ENCODE results near the gene APPBP2. TPM values are rescaled to one million over a fixed set of nuclear protein-coding genes. Genes with fewer than 3 reads are reported as not detected.

Gene APPBP2
- polyA plus RNA-seq, 2 of the 4 experiments (the other 2 are of a cell fraction), result 31.6 to 32.1 TPM

DNA sequence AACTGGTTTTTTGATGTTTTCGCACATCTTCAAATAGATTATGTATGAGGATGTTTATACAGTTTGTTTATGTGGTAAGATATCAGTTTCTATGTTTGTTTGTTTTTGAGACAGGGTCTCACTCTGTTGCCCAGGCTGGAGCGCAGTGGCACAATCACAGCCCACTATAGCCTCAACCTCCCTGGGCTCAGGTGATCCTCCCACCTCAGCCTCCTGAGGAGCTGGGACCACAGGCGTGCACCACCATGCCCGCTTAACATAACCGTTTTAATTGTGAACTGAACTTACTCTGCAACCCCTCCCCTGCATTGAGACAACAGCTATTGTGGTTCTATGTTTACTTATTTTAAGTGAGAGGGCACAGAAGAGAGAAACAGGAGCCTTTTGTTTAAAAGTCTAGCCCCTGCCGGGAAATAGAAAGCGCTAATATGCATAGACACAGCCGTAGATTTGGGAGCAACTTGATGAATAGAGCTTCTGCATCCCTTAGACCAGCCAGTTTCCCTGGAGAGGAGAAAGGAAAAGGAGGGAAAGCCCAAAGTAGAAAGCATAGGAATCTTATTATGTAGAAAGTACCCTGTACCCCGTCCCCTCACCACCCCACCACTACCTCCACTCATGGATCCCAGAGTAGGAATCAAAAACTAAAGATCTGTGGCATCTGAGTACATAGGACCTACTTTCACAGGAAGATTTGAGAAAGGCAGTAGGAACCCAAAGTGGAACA, 19.6 kb upstream of the APPBP2 start:
- ATAC-seq (peak in 1 of 2 experiments; percentile 54; a peak in 1 of 6 replicates), DNase-seq (ENCODE audit: low read depth in 1 of 2, low spot score in 1 of 2) (no peak), FAIRE-seq (no peak)
- WGBS (ENCODE audit: missing lambda C conversion rate), result 86% methylated on average over 9 of the region's 9 CpGs
- Histone ChIP-seq H3K9me3 (no peaks in the 10 kb centered on the region), H3K4me3 (no peak overlapping the region), H3K4me1 (no peaks in the 10 kb centered on the region), H3K27ac (no peak overlapping the region), H3K4me2 (no peak overlapping the region)
- ChIA-PET CTCF (interaction anchor here (0.9 to 3.1 kb wide), 7 partner anchors 10 to 1235 kb away, joined by 3 to 14 read pairs (median 4); no protein-coding TSS in a partner anchor), POLR2A (no interaction called here)
- TF ChIP-seq ZNF302 (CRISPR knock-in tag; IDR thresholded peaks at IDR 0.05) (no peak), ZC3H11A (IDR thresholded peaks at IDR 0.05) (no peak), TP53 (CRISPR knock-in tag; IDR thresholded peaks at IDR 0.05) (no peak)
- TF ChIP-seq, protein P1, sequence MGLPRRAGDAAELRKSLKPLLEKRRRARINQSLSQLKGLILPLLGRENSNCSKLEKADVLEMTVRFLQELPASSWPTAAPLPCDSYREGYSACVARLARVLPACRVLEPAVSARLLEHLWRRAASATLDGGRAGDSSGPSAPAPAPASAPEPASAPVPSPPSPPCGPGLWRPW (IDR thresholded peaks at IDR 0.05), result no peak

DNA sequence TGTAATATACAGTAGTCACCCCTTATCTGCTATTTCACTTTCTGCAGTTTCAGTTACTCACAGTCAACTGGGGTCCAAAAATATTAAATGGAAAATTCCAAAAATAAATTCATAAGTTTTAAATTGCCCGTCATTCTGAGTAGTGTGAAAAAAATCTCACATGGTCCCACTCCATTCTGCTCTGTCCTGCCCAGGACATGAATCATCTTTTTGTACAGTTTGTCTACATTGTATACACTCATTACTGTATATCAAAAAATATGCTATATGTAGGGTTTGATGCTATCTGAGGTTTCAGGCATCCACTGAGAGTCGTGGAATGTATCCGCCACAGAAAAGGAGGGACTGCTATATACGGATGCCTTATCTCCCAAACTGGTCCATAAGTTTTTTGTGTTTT, 16.0 kb upstream of the APPBP2 start:
- Histone ChIP-seq H3K4me2 (no peak overlapping the region), H3K4me1 (no peaks in the 10 kb centered on the region), H3K4me3 (no peak overlapping the region), H3K27ac (no peak overlapping the region), H3K9me3 (no peaks in the 10 kb centered on the region)
- ATAC-seq (no peak), FAIRE-seq (no peak), DNase-seq (ENCODE audit: low read depth in 1 of 2, low spot score in 1 of 2) (no peak)
- ChIA-PET CTCF (no interaction called here), POLR2A (no interaction called here)
- no peak for TF ChIP-seq HEYL (CRISPR knock-in tag; IDR thresholded peaks at IDR 0.05)
- no peak for TF ChIP-seq NR3C1 (IDR thresholded peaks at IDR 0.05)
- TF ChIP-seq, protein P2, sequence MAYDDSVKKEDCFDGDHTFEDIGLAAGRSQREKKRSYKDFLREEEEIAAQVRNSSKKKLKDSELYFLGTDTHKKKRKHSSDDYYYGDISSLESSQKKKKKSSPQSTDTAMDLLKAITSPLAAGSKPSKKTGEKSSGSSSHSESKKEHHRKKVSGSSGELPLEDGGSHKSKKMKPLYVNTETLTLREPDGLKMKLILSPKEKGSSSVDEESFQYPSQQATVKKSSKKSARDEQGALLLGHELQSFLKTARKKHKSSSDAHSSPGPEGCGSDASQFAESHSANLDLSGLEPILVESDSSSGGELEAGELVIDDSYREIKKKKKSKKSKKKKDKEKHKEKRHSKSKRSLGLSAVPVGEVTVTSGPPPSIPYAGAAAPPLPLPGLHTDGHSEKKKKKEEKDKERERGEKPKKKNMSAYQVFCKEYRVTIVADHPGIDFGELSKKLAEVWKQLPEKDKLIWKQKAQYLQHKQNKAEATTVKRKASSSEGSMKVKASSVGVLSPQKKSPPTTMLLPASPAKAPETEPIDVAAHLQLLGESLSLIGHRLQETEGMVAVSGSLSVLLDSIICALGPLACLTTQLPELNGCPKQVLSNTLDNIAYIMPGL (CRISPR knock-in tag; IDR thresholded peaks at IDR 0.05; ENCODE audit: borderline replicate concordance), result no peak
- TF ChIP-seq, protein P3, sequence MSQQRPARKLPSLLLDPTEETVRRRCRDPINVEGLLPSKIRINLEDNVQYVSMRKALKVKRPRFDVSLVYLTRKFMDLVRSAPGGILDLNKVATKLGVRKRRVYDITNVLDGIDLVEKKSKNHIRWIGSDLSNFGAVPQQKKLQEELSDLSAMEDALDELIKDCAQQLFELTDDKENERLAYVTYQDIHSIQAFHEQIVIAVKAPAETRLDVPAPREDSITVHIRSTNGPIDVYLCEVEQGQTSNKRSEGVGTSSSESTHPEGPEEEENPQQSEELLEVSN (IDR thresholded peaks at IDR 0.05; ENCODE audit: borderline replicate concordance, low read depth), result no peak
- no peak for TF ChIP-seq USF2 (IDR thresholded peaks at IDR 0.05)
- WGBS (ENCODE audit: missing lambda C conversion rate), result 86% methylated on average over 4 of the region's 4 CpGs

- H3K27ac ChIP-seq, result no peak overlapping the region
- no peak for ATAC-seq
- ChIA-PET POLR2A (interaction anchor here (1.7 kb wide), 1 partner anchor 14 kb away, joined by 5 read pairs; the partner anchor contains the start of gene APPBP2), CTCF (interaction anchor here (0.6 to 1.9 kb wide), 2 partner anchors 29 to 399 kb away, joined by 4 to 14 read pairs; no protein-coding TSS in a partner anchor)
- WGBS (ENCODE audit: missing lambda C conversion rate), result 92% methylated on average over 1 of the region's 1 CpG
- no peak overlapping the region for H3K4me3 ChIP-seq
- no peaks in the 10 kb centered on the region for H3K9me3 ChIP-seq
- no peak for DNase-seq (ENCODE audit: low read depth in 1 of 2, low spot score in 1 of 2)
- no peak for FAIRE-seq
- no peak overlapping the region for H3K4me2 ChIP-seq
- no peaks in the 10 kb centered on the region for H3K4me1 ChIP-seq
- TF ChIP-seq RCOR1 (IDR thresholded peaks at IDR 0.05; ENCODE audit: low read depth, low read length) (no peak), HDAC2 (IDR thresholded peaks at IDR 0.05) (no peak), EP300 (IDR thresholded peaks at IDR 0.05) (no peak), REST (IDR thresholded peaks at IDR 0.05) (no peak), CTCF (IDR thresholded peaks at IDR 0.05) (no peak), MAFK (IDR thresholded peaks at IDR 0.05; ENCODE audit: partially characterized antibody) (no peak), MYC (IDR thresholded peaks at IDR 0.05; ENCODE audit: borderline replicate concordance, low read length) (no peak), SREBF2 (IDR thresholded peaks at IDR 0.05) (no peak)
- TF ChIP-seq, protein P2 (CRISPR knock-in tag; IDR thresholded peaks at IDR 0.05; ENCODE audit: borderline replicate concordance), result no peak
Observed at GRCh38 chr17:60540460-60540859, 14.4 kb upstream of the APPBP2 start.

Data from A549 (cell line).